Liver (tissue), 3 donors: ENCODE results near the gene MRC1.

Experiments used
- ATF3 ChIP-seq: IDR thresholded peaks from 2 replicates; pipeline ENCODE4 v1.6.1; 2016; ENCODE audit warnings: antibody characterized with exemption
- CTCF ChIP-seq: fragments of 150-350 bp; IDR thresholded peaks from 2 replicates; pipeline ENCODE4 v1.5.1; 2017; ENCODE audit warnings: improper control_type of control experiment, low read depth, low read length; ENCODE audit not compliant: missing input control
- EGR1 ChIP-seq, 2 donors: IDR thresholded peaks; 2 replicates each; pipeline ENCODE4 v1.6.1; 2016 to 2018; ENCODE audit warnings: antibody characterized with exemption in 2 of 2, low read depth in 2 of 2
- MAX ChIP-seq: IDR thresholded peaks from 2 replicates; pipeline ENCODE4 v1.6.1; 2016; ENCODE audit warnings: antibody characterized with exemption
- RAD21 ChIP-seq, 2 donors: IDR thresholded peaks; 2 replicates each; pipeline ENCODE4 v1.6.1; 2016; ENCODE audit warnings: antibody characterized with exemption in 2 of 2, mild to moderate bottlenecking in 2 of 2
- REST ChIP-seq: IDR thresholded peaks from 2 replicates; pipeline ENCODE4 v1.6.1; 2016; ENCODE audit warnings: antibody characterized with exemption, mild to moderate bottlenecking
- RXRA ChIP-seq, 2 donors: IDR thresholded peaks; 2 replicates each; pipeline ENCODE4 v1.6.1; 2017 to 2018; ENCODE audit warnings: antibody characterized with exemption in 2 of 2, mild to moderate bottlenecking in 1 of 2
- SP1 ChIP-seq: IDR thresholded peaks from 2 replicates; pipeline ENCODE4 v1.6.1; 2018; ENCODE audit warnings: antibody characterized with exemption, mild to moderate bottlenecking
- TAF1 ChIP-seq: conservative IDR thresholded peaks from 2 replicates; pipeline ENCODE4 v1.6.1; 2016; ENCODE audit warnings: antibody characterized with exemption, mild to moderate bottlenecking
- YY1 ChIP-seq: IDR thresholded peaks from 2 replicates; pipeline ENCODE4 v1.6.1; 2016; ENCODE audit warnings: antibody characterized with exemption, mild to moderate bottlenecking
- ZBTB33 ChIP-seq: IDR thresholded peaks from 2 replicates; pipeline ENCODE4 v1.6.1; 2016; ENCODE audit warnings: antibody characterized with exemption
- donor health status: healthy.
- donor health status: healthy.

GRCh38 chr10:17779784-17780183 lies 29.4 kb upstream of the MRC1 start:
- TF ChIP-seq CTCF (no peak), MAX (no peak), SP1 (no peak), EGR1 (IDR thresholded peaks at IDR 0.05; ENCODE audit: low read depth in 2 of 2) (no peak), YY1 (no peak), REST (no peak), ATF3 (no peak), ZBTB33 (no peak), RAD21 (IDR thresholded peaks at IDR 0.05) (no peak), TAF1 (no peak), RXRA (IDR thresholded peaks at IDR 0.05) (no peak)
